Lower lobe of right lung (tissue), 2 donors: ENCODE data around the gene LMF1. TPM values are rescaled to one million over a fixed set of nuclear protein-coding genes. Genes with fewer than 3 reads are reported as not detected.
A peak's percentile ranks its signal among the peaks of the same experiment; 100 is the strongest.

ENCODE experiments used
- ATAC-seq, 2 donors: fragments of 200-7000 bp; cut with Tn5 transposase; one replicate each; pipeline ENCODE4 v1.9.1; 2020 to 2022; ENCODE audit warnings: mild to moderate bottlenecking in 2 of 2, moderate library complexity in 2 of 2
- DNase-seq: peaks from one replicate; pipeline ENCODE4 v3.0.0-alpha.2; 2020
- H3K27ac ChIP-seq: fragments of 200-600 bp; one replicate; pipeline ENCODE4 v1.8.0; 2022
- H3K27me3 ChIP-seq: fragments of 200-600 bp; one replicate; pipeline ENCODE4 v1.8.0; 2022; ENCODE audit warnings: low read depth
- H3K36me3 ChIP-seq: fragments of 200-600 bp; one replicate; pipeline ENCODE4 v1.8.0; 2022; ENCODE audit warnings: mild to moderate bottlenecking
- H3K4me1 ChIP-seq: fragments of 200-600 bp; one replicate; pipeline ENCODE4 v1.8.0; 2022
- H3K4me3 ChIP-seq: fragments of 200-600 bp; one replicate; pipeline ENCODE4 v1.8.0; 2022; ENCODE audit warnings: mild to moderate bottlenecking
- H3K9me3 ChIP-seq: fragments of 200-600 bp; one replicate; pipeline ENCODE4 v1.8.0; 2022
- intact Hi-C: fragments of 100-400 bp; cut with DNase I; formaldehyde crosslinking; loops from one replicate; pipeline ENCODE4 v1.11.0; 2022
- total RNA-seq: library from RNA; stranded (reverse); fragmentation: NEBNext Ultra II Directional; extraction: Animal tissue kit (Norgen Biotek cat#: 25700); gene quantifications from one replicate; pipeline ENCODE4 v1.2.1, GENCODE V29; 2021
- TF ChIP-seq, protein P1 (sequence below): fragments of 200-600 bp; IDR thresholded peaks from one replicate; pipeline ENCODE4 v1.8.0; 2022; ENCODE audit warnings: antibody characterized with exemption, mild to moderate bottlenecking
- donor health status: DM: no; HTN: yes; CAD: no; lungs with severe emphysema.

LMF1 gene
- total RNA-seq, 1 donor from 2014 or later: 23.8 TPM

- intact Hi-C loops: no loop called here
- peak; percentile 24 for DNase-seq
- H3K27me3 ChIP-seq: no peaks in the 10 kb centered on the region
- TF ChIP-seq, protein P1, sequence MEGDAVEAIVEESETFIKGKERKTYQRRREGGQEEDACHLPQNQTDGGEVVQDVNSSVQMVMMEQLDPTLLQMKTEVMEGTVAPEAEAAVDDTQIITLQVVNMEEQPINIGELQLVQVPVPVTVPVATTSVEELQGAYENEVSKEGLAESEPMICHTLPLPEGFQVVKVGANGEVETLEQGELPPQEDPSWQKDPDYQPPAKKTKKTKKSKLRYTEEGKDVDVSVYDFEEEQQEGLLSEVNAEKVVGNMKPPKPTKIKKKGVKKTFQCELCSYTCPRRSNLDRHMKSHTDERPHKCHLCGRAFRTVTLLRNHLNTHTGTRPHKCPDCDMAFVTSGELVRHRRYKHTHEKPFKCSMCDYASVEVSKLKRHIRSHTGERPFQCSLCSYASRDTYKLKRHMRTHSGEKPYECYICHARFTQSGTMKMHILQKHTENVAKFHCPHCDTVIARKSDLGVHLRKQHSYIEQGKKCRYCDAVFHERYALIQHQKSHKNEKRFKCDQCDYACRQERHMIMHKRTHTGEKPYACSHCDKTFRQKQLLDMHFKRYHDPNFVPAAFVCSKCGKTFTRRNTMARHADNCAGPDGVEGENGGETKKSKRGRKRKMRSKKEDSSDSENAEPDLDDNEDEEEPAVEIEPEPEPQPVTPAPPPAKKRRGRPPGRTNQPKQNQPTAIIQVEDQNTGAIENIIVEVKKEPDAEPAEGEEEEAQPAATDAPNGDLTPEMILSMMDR: no peak
- no peaks in the 10 kb centered on the region for H3K4me1 ChIP-seq
- ATAC-seq: no peak
- no peak overlapping the region for H3K4me3 ChIP-seq
- H3K27ac ChIP-seq: no peak overlapping the region
- peaks cover 29% of the 10 kb centered on the region for H3K36me3 ChIP-seq
- H3K9me3 ChIP-seq: no peaks in the 10 kb centered on the region
Measured at GRCh38 chr16:907842-908241, 62.9 kb downstream of the LMF1 start.

- TF ChIP-seq, protein P1: no peak
- DNase-seq (peak; percentile 17), ATAC-seq (no peak)
- Histone ChIP-seq H3K27ac (no peak overlapping the region), H3K36me3 (peaks cover 29% of the 10 kb centered on the region), H3K4me3 (no peak overlapping the region), H3K9me3 (no peaks in the 10 kb centered on the region), H3K27me3 (no peaks in the 10 kb centered on the region), H3K4me1 (no peaks in the 10 kb centered on the region)
- intact Hi-C loops: no loop called here
Measured at GRCh38 chr16:907361-907760, 63.4 kb downstream of the LMF1 start.

DNA sequence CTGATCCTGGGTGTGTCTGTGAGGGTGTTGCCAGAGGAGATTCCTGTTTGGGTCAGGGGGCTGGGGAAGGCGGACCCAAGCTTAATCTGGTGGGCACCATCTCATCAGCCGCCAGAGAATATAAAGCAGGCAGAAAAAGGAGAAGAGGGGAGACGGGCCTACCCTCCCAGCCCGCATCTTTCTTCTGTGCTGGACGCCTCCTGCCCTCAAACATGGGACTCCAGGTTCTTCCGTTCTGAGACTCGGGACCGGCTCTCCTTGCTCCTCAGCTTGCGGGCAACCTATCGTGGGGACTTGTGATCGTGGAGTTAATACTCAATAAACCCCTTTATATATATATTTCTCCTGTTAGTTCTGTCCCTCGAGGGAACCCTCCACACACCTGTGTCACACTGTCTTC is 64.5 kb downstream of the LMF1 start:
- no peaks in the 10 kb centered on the region for H3K27me3 ChIP-seq
- no peak for ATAC-seq
- peaks cover 29% of the 10 kb centered on the region for H3K36me3 ChIP-seq
- peak; percentile 6 for DNase-seq
- H3K4me3 ChIP-seq: no peak overlapping the region
- H3K9me3 ChIP-seq: no peaks in the 10 kb centered on the region
- intact Hi-C loops: no loop called here
- TF ChIP-seq, protein P1: no peak
- no peaks in the 10 kb centered on the region for H3K4me1 ChIP-seq
- H3K27ac ChIP-seq: no peak overlapping the region

DNA sequence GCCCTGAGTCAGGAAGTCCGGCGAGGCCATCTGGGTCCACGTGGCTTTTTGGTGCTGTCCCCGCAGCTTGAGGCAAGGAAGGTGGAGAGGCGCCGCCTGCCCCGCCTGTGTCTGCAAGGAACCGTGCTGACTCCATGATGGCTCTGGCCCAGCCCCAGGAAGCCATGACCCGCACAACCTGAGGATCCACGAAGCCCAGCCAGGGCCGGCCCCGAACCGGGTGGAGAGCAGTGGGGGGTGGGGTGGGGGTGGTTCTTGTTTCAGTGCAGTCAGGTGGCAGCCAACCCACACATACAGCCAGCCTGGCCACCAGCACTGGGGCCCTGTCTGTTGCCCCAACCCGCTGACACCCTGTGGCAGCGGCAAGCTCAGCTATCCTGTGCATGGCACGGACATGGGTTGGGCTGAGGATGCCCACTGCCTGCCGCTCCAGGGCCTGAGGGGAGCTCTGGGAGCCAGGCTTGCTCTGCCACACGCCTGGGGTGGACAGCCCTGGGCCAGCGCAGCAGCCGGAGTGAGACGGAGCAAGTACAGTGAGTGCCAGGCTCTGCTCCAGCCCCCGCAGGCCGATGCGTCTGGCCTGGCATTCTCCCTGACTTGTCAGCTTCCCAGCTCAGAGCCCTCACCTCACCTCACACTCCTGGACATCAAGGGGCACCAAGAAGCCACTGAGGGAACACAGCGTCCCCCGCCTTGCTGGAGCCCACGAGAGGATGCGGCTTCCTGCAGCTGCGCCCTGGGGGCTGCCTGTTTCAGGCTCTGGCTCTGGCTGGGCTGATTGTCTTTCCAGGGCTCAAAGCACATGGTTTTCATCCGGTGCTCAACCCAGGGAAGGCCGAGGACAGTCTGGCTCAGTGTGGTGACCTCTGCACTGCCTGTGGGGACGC is 68.8 kb downstream of the LMF1 start:
- DNase-seq: peak; percentile 40
- Histone ChIP-seq H3K4me1 (no peaks in the 10 kb centered on the region), H3K9me3 (no peaks in the 10 kb centered on the region), H3K4me3 (no peak overlapping the region), H3K27me3 (no peaks in the 10 kb centered on the region), H3K36me3 (peaks cover 13% of the 10 kb centered on the region), H3K27ac (no peak overlapping the region)
- TF ChIP-seq, protein P1: no peak
- intact Hi-C loops: no loop called here
- ATAC-seq: peak in 1 of 2 donors; percentile 50

GRCh38 chr16:901149-901548 is 69.6 kb downstream of the LMF1 start:
- Histone ChIP-seq H3K27me3 (no peaks in the 10 kb centered on the region), H3K4me3 (no peak overlapping the region), H3K4me1 (no peaks in the 10 kb centered on the region), H3K36me3 (peaks cover 12% of the 10 kb centered on the region), H3K9me3 (no peaks in the 10 kb centered on the region), H3K27ac (no peak overlapping the region)
- ATAC-seq (no peak), DNase-seq (peak; percentile 17)
- intact Hi-C loops: no loop called here
- TF ChIP-seq, protein P1: no peak
